22Rv1 (cell line): ENCODE results near the gene EFNA3.

Experiments used
- H3K27ac ChIP-seq: fragments of 450-650 bp; 2 replicates; pipeline ENCODE4 v1.5.1; 2017
- ZFX ChIP-seq: fragments of 450-650 bp; IDR thresholded peaks from 2 replicates; pipeline ENCODE4 v1.6.1; 2017; ENCODE audit warnings: antibody characterized with exemption, borderline replicate concordance
- TF ChIP-seq, protein P1 (sequence below): fragments of 450-650 bp; IDR thresholded peaks from 2 replicates; pipeline ENCODE4 v1.5.1; 2017; ENCODE audit warnings: mild to moderate bottlenecking

Gene EFNA3

DNA sequence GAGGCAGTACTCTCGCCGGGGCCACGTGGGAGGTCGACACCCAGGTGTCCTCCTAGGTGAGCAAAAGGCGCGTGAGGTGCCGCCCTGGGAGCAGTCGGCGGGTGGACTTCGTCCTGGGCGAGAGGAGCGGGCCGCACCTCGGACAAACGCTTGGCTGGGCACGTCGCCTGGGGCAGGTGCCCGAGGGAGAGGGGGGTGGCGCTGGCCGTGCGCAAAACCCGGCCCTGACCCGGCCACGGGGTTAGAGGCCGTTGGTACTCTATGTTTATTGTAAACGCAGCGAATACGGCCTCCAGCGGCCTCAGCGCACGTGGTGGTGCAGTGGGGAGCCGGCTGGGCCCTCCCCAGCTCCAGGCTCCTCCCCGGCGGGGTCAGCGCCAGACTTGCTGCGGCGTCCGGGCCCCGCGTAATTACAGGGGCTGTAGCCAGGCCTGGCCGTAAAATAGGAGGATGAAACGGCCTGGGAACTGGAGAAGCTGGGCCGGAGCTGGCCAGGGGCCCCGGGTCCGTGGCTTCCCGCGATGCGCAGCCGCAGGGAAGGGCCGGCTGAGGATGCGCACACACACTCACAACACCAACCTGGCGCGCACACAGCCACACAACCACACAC is 47.4 kb downstream of the EFNA3 start:
- TF ChIP-seq, protein P1, sequence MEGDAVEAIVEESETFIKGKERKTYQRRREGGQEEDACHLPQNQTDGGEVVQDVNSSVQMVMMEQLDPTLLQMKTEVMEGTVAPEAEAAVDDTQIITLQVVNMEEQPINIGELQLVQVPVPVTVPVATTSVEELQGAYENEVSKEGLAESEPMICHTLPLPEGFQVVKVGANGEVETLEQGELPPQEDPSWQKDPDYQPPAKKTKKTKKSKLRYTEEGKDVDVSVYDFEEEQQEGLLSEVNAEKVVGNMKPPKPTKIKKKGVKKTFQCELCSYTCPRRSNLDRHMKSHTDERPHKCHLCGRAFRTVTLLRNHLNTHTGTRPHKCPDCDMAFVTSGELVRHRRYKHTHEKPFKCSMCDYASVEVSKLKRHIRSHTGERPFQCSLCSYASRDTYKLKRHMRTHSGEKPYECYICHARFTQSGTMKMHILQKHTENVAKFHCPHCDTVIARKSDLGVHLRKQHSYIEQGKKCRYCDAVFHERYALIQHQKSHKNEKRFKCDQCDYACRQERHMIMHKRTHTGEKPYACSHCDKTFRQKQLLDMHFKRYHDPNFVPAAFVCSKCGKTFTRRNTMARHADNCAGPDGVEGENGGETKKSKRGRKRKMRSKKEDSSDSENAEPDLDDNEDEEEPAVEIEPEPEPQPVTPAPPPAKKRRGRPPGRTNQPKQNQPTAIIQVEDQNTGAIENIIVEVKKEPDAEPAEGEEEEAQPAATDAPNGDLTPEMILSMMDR: no peak
- TF ChIP-seq ZFX: no peak
- H3K27ac ChIP-seq: peak overlapping the region; percentile 99

DNA sequence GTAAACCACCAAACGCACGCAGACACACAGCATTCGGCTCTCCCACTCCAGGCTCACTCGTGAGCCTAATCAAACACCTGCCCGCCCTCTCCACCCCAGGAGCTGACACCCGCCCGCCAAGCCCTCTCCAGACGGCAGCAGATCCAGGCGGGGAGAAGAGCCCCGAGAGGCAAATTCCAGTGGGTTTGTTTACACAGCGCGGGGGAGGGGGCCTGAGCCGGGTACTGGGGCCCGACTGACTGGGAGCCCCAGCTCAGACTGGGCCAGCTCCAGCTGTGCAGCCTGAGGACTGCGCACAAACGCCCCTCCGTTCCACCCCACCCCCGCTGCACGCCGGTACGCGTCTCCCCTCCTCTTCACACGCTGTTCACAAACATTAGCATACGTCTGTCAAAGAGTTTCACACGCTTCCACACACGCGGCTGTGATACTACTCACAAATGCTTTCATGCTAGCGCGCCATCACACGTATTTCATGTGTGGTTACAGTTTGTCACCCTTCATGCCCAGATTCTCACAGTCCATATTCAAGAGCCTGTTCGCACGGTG is 48.0 kb downstream of the EFNA3 start:
- TF ChIP-seq, protein P1: peak; percentile 25
- no peak for TF ChIP-seq ZFX

DNA sequence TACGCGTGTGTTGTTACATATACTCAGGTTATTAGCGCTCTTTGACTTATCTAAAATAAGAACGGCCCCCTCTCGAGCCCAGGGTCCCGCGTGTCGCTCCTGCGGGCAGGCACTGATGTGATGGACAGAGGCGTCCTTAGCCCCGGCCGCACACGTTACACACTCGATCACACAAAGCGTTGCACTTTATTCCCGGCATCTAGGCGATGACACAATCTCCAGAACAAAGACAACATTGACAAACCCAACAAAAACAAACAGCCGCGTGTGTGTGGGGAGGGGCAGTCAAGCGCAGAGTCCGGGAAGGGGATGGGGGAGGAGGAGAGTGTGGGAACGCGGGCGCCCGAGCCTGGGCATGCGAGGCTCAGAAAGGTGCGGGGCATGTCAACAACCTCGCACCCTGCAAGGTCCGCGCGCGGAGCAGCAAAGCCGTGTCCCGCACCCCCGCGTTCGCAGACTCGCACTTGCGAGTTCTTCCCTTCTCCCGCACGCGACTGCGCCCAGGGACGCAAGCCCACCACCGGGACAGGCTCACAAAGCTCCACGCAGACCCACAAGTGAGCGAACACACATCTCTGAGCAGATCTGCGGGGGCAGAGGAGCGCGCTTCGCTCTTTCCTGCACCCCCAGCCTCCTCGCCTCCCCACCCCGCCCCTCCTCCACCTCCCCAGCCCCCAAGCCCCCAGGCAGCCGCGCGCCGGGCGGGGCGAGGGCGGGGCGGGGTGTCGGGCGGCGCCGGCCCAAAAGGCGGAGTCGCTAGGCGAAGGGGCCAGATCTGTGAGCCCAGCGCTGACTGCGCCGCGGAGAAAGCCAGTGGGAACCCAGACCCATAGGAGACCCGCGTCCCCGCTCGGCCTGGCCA is 48.7 kb downstream of the EFNA3 start, which contains the start of gene EFNA1:
Gene EFNA1 (plus strand): TSS at position 772 of the 862 bp plus-strand sequence. CDS start 102 bp downstream, outside the sequence.
- H3K27ac ChIP-seq: peak within 1 kb of the TSS; percentile 99
- TF ChIP-seq ZFX: no peak
- TF ChIP-seq, protein P1: no peak

More for the DNA sequence above, 48.0 kb downstream of the EFNA3 start:
- peak overlapping the region; percentile 99 for H3K27ac ChIP-seq

DNA sequence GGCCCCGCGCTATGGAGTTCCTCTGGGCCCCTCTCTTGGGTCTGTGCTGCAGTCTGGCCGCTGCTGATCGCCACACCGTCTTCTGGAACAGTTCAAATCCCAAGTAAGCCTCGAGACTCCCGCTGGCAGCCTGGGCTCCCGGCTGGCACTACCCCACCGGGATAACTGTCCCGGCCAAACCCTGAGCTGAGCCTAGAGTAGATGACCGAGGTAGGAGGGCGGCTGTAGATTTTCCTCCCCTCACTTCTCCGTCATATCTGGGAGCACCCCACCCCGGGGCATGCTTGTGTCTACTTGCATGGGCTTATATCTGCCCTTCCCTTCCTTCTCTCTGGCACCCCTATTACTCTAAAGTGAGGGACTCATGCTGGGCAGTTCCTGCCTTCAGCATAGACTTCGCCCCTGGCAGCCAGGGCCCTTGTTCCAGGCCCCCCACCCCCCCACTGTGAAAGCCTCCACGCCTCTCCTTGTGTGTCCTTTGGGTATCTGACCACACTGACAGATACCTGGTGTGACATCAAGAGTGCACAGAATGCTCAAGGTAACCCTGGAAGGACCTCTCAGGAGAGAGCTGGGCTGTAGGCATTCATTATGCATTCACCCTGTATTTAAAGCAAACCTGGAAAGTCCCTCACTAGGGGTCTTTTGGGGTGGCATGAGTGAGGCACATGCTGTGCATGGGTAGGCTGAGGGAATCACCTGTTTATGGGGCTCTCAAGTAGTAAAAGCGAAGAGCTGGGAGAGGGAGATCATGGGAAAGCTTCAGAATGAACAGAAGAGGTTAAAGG is 49.5 kb downstream of the EFNA3 start:
- TF ChIP-seq, protein P1: no peak
- TF ChIP-seq ZFX: no peak
- peak overlapping the region; percentile 99 for H3K27ac ChIP-seq

DNA sequence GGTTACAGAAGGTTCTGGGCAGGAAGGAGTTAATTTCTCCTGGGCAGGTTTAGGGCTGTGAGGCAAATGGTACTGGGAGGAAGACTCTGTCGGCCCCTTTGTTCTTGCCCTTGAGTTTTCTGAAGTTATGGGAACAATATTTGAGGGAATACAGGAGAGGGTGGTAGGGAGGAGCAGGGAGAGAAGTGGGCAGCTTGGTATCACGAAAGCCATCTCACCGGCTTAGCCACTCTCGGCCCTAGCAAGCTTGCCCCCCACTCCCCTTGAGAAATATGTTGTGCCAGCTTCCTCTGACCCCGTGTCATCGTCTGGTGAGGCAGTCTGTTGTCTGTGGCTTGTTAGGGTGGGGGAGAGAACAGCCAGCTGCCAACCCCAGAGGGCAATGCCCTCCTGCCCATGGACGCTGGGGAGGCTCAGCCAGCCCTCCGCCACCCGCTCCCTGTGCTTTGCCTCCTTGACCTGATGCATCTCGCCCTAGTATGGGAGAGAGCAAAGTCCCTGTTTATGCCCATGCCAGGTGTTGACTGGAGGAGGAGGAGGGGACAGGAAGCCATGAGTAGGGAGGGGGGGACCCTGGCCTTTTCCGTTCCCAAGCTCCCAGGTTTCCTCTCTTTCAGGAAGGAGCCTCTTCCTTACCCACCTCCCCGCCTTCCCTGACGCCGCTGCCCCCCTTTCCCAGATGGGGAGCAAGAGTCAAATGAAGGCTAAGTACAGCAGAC is 50.3 kb downstream of the EFNA3 start:
- TF ChIP-seq ZFX: no peak
- H3K27ac ChIP-seq: peak overlapping the region; percentile 99

DNA sequence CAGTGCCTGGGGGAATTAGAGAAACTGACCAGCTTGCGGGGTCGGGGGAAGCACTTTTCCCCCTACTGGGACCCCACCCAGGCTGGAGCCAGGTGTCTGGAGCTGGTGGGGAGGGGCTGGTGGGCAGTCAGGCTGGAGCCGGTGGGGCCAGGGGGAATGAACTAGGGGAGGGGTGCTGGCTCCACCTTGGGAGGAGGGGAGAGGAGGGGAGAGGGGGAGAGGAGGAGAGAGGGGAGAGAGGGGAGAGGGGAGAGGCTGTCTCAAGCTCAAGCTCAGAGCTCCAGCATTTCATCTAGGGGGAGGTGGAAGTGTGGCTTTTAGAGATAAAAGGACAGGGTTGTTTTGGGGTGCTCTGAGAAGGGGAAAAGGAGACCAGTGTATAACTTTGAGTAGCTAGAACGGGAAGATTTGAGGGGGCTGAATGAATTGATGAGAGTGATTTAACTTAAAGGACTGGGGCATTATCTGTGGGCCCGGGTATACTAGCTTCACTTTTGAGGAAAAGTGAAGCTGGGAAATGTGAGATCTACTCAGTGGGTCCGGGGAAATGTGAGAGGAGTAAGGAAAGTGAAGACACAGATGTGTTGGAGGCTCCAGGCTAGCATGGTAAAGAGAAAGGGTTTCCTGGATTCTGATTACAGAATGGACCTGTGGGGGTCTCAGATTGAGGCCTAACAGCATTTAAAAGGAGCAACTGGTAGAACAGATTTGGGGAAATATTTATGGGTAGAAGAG is 51.8 kb downstream of the EFNA3 start:
- no peak for TF ChIP-seq ZFX
- TF ChIP-seq, protein P1: no peak
- H3K27ac ChIP-seq: peak overlapping the region; percentile 99
